ENCODE measurements around the gene ALDH1A2.

- no peak for TF ChIP-seq CTCF (IDR thresholded peaks at IDR 0.05)
- no peak for TF ChIP-seq GABPA (IDR thresholded peaks at IDR 0.05; ENCODE audit: low read depth)
- TF ChIP-seq POLR2AphosphoS5 (IDR thresholded peaks at IDR 0.05; ENCODE audit: low read depth, low read length), result no peak
- TF ChIP-seq, protein P1, sequence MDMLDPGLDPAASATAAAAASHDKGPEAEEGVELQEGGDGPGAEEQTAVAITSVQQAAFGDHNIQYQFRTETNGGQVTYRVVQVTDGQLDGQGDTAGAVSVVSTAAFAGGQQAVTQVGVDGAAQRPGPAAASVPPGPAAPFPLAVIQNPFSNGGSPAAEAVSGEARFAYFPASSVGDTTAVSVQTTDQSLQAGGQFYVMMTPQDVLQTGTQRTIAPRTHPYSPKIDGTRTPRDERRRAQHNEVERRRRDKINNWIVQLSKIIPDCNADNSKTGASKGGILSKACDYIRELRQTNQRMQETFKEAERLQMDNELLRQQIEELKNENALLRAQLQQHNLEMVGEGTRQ (IDR thresholded peaks at IDR 0.05; ENCODE audit: borderline replicate concordance, low read depth, low read length), result no peak
- no peak for TF ChIP-seq FOXM1 (IDR thresholded peaks at IDR 0.05; ENCODE audit: low read depth)
- TF ChIP-seq, protein P2, sequence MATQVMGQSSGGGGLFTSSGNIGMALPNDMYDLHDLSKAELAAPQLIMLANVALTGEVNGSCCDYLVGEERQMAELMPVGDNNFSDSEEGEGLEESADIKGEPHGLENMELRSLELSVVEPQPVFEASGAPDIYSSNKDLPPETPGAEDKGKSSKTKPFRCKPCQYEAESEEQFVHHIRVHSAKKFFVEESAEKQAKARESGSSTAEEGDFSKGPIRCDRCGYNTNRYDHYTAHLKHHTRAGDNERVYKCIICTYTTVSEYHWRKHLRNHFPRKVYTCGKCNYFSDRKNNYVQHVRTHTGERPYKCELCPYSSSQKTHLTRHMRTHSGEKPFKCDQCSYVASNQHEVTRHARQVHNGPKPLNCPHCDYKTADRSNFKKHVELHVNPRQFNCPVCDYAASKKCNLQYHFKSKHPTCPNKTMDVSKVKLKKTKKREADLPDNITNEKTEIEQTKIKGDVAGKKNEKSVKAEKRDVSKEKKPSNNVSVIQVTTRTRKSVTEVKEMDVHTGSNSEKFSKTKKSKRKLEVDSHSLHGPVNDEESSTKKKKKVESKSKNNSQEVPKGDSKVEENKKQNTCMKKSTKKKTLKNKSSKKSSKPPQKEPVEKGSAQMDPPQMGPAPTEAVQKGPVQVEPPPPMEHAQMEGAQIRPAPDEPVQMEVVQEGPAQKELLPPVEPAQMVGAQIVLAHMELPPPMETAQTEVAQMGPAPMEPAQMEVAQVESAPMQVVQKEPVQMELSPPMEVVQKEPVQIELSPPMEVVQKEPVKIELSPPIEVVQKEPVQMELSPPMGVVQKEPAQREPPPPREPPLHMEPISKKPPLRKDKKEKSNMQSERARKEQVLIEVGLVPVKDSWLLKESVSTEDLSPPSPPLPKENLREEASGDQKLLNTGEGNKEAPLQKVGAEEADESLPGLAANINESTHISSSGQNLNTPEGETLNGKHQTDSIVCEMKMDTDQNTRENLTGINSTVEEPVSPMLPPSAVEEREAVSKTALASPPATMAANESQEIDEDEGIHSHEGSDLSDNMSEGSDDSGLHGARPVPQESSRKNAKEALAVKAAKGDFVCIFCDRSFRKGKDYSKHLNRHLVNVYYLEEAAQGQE (IDR thresholded peaks at IDR 0.05; ENCODE audit: low read depth, low read length), result no peak
- TF ChIP-seq RFX5 (IDR thresholded peaks at IDR 0.05; ENCODE audit: low read length), result no peak
- TF ChIP-seq NFIC (IDR thresholded peaks at IDR 0.05; ENCODE audit: borderline replicate concordance), result no peak
- TF ChIP-seq SMC3 (IDR thresholded peaks at IDR 0.05; ENCODE audit: low read depth, low read length), result no peak
- TF ChIP-seq MEF2A (IDR thresholded peaks at IDR 0.05; ENCODE audit: borderline replicate concordance, low read depth), result no peak
- TF ChIP-seq, protein P3, sequence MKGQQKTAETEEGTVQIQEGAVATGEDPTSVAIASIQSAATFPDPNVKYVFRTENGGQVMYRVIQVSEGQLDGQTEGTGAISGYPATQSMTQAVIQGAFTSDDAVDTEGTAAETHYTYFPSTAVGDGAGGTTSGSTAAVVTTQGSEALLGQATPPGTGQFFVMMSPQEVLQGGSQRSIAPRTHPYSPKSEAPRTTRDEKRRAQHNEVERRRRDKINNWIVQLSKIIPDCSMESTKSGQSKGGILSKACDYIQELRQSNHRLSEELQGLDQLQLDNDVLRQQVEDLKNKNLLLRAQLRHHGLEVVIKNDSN (IDR thresholded peaks at IDR 0.05; ENCODE audit: borderline replicate concordance, low read depth), result no peak
- TF ChIP-seq EZH2phosphoT487 (IDR thresholded peaks at IDR 0.05; ENCODE audit: borderline replicate concordance, low read depth), result no peak
- TF ChIP-seq PBX3 (IDR thresholded peaks at IDR 0.05), result no peak
- no peak for TF ChIP-seq YY1 (IDR thresholded peaks at IDR 0.05; ENCODE audit: low read depth)
Observed at GRCh38 chr15:57993409-57994145, 71.9 kb downstream of the ALDH1A2 start.
